Measurements from ENCODE around the gene CYSTM1. TPM values are rescaled to one million over a fixed set of nuclear protein-coding genes. Genes with fewer than 3 reads are reported as not detected.
"Not testable (repeated sequence)": the region's sequence is repeated elsewhere in the genome, so short reads cannot be mapped to it uniquely, and the experiment has no call there.

The CYSTM1 gene
- total RNA-seq, 1 donor from 2014 or later, result 11.4 TPM

- Mint-ChIP-seq H3K27ac (no peak overlapping the region), H3K4me3 (no peak overlapping the region), H3K4me1 (no peaks in the 10 kb centered on the region), H3K36me3 (no peaks in the 10 kb centered on the region), H3K9me3 (no peaks in the 10 kb centered on the region), H3K27me3 (ENCODE audit: low read depth) (no peaks in the 10 kb centered on the region)
- TF ChIP-seq, protein P1, sequence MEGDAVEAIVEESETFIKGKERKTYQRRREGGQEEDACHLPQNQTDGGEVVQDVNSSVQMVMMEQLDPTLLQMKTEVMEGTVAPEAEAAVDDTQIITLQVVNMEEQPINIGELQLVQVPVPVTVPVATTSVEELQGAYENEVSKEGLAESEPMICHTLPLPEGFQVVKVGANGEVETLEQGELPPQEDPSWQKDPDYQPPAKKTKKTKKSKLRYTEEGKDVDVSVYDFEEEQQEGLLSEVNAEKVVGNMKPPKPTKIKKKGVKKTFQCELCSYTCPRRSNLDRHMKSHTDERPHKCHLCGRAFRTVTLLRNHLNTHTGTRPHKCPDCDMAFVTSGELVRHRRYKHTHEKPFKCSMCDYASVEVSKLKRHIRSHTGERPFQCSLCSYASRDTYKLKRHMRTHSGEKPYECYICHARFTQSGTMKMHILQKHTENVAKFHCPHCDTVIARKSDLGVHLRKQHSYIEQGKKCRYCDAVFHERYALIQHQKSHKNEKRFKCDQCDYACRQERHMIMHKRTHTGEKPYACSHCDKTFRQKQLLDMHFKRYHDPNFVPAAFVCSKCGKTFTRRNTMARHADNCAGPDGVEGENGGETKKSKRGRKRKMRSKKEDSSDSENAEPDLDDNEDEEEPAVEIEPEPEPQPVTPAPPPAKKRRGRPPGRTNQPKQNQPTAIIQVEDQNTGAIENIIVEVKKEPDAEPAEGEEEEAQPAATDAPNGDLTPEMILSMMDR (IDR thresholded peaks at IDR 0.05; ENCODE audit: unreplicated experiment), result no peak
- DNase-seq (ENCODE audit: low spot score in 2 of 2, unreplicated experiment in 2 of 2), result no peak
Observed at GRCh38 chr5:140196115-140196814, 21.3 kb downstream of the CYSTM1 start.

DNA sequence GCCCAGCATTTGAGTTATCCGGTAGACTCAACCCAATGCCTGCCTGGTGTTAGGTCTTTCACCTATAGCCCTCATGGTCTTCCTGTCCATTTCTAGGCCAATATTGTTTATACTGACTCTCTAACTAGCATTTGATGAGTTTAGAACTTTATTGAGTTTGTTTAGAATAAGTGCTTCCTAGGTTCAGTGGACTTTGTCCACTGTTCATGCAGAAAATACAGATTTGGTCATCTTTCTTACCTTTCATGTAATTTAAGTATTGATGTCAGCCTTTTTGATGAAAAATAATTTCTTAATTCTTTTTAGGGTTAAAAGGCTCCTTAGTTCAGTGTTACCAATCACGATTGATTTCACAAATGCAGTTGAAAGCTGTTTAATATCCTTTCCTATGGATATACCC, 22.0 kb downstream of the CYSTM1 start:
- no peak overlapping the region for H3K27ac Mint-ChIP-seq
- H3K4me3 Mint-ChIP-seq, result no peak overlapping the region
- H3K4me1 Mint-ChIP-seq, result no peaks in the 10 kb centered on the region
- H3K27me3 Mint-ChIP-seq (ENCODE audit: low read depth), result no peaks in the 10 kb centered on the region
- H3K9me3 Mint-ChIP-seq, result no peaks in the 10 kb centered on the region
- no peak for DNase-seq (ENCODE audit: low spot score in 2 of 2, unreplicated experiment in 2 of 2)
- TF ChIP-seq, protein P1 (IDR thresholded peaks at IDR 0.05; ENCODE audit: unreplicated experiment), result no peak
- H3K36me3 Mint-ChIP-seq, result no peaks in the 10 kb centered on the region

- DNase-seq (ENCODE audit: low spot score in 2 of 2, unreplicated experiment in 2 of 2); H3K36me3 Mint-ChIP-seq; H3K4me1 Mint-ChIP-seq; H3K9me3 Mint-ChIP-seq; H3K27ac Mint-ChIP-seq; H3K4me3 Mint-ChIP-seq; H3K27me3 Mint-ChIP-seq (ENCODE audit: low read depth): not testable (repeated sequence)
Observed at GRCh38 chr5:140198915-140199314, 23.9 kb downstream of the CYSTM1 start.

DNA sequence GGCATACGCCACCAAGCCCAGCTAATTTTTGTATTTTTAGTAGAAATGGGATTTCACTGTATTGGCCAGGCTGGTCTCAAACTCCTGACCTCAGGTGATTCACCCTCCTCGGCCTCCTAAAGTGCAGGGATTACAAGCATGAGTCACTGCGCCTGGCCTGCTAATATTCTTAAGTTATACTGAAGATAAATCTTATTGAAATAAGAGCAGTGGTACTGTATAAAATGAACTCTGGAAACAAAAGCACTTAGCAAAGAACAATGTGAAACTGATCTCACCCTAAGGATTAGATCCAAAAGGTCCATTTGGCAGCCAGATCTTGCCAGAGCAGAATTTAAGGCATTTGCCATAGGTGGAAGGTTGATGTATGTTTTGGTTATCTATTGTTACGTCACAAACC, 27.1 kb downstream of the CYSTM1 start:
- Mint-ChIP-seq H3K4me3 (no peak overlapping the region), H3K27ac (no peak overlapping the region), H3K4me1 (no peaks in the 10 kb centered on the region), H3K9me3 (no peaks in the 10 kb centered on the region), H3K27me3 (ENCODE audit: low read depth) (no peaks in the 10 kb centered on the region), H3K36me3 (no peaks in the 10 kb centered on the region)
- TF ChIP-seq, protein P1 (IDR thresholded peaks at IDR 0.05; ENCODE audit: unreplicated experiment), result no peak
- no peak for DNase-seq (ENCODE audit: low spot score in 2 of 2, unreplicated experiment in 2 of 2)

GRCh38 chr5:140202610-140203009, 27.6 kb downstream of the CYSTM1 start:
- no peaks in the 10 kb centered on the region for H3K36me3 Mint-ChIP-seq
- H3K27ac Mint-ChIP-seq, result no peak overlapping the region
- no peak for DNase-seq (ENCODE audit: low spot score in 2 of 2, unreplicated experiment in 2 of 2)
- H3K4me1 Mint-ChIP-seq, result no peaks in the 10 kb centered on the region
- TF ChIP-seq, protein P1 (IDR thresholded peaks at IDR 0.05; ENCODE audit: unreplicated experiment), result no peak
- H3K27me3 Mint-ChIP-seq (ENCODE audit: low read depth), result no peaks in the 10 kb centered on the region
- H3K4me3 Mint-ChIP-seq, result no peak overlapping the region
- H3K9me3 Mint-ChIP-seq, result no peaks in the 10 kb centered on the region

GRCh38 chr5:140205216-140205615, 30.2 kb downstream of the CYSTM1 start:
- Mint-ChIP-seq H3K27me3 (ENCODE audit: low read depth) (no peaks in the 10 kb centered on the region), H3K9me3 (no peaks in the 10 kb centered on the region), H3K4me1 (no peaks in the 10 kb centered on the region), H3K4me3 (no peak overlapping the region), H3K27ac (no peak overlapping the region), H3K36me3 (no peaks in the 10 kb centered on the region)
- DNase-seq (ENCODE audit: low spot score in 2 of 2, unreplicated experiment in 2 of 2), result no peak
- TF ChIP-seq, protein P1 (IDR thresholded peaks at IDR 0.05; ENCODE audit: unreplicated experiment), result no peak

Measured in mesothelial cell of epicardium (in vitro differentiated cells).